ENCODE data around the gene AKIRIN2.

The AKIRIN2 gene

DNA sequence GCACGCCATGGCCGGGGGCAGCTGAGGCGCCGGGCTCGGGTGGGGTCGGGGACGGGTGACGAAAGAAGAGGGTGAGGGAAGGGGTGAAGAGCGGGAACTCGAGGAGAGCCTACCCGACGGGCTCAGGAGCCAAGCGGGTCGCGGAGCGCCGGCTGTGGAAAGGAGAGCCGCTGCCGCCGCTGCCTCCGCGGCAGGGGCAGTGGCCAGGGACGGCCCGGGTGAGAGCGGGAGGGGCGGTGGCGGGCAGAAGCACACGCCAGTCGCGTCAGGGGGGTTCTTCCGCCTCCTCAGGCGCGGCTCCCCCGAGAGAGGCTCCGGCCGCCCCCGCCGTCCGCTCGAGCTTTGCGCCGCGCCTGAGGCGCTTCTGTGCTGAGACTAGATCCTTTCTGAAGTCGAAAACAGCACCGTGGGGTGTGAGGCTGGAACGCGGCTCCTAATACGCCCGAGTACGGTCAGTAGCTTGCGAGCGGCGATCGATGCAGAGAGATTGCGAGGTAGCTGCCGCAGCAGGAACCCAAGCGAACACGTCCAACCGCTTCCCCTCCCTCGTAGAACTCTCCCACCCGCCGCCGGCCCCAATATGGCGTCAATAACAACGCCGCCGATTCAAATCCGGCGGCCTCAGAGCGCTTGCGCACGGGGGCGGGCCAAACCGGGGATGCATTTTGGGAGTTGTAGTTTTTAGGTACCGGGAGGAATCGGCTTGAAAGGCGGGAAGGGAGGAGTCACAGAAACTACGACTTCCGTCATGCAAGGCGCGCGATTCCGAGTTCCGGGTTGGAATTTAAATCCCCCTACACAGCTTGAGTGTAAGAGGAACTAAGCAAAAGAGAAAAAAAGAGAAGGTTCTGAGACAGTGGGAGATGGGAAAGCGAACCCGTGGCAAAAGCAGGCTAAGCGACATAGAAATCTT is at the start of gene AKIRIN2:
AKIRIN2 (minus strand) TSS at position 558 of the 913 bp plus-strand sequence; CDS start at position 9, 549 bp downstream.
- no peak for TF ChIP-seq EZH2phosphoT487 (IDR thresholded peaks at IDR 0.05; ENCODE audit: borderline replicate concordance)
- TF ChIP-seq, protein P1, sequence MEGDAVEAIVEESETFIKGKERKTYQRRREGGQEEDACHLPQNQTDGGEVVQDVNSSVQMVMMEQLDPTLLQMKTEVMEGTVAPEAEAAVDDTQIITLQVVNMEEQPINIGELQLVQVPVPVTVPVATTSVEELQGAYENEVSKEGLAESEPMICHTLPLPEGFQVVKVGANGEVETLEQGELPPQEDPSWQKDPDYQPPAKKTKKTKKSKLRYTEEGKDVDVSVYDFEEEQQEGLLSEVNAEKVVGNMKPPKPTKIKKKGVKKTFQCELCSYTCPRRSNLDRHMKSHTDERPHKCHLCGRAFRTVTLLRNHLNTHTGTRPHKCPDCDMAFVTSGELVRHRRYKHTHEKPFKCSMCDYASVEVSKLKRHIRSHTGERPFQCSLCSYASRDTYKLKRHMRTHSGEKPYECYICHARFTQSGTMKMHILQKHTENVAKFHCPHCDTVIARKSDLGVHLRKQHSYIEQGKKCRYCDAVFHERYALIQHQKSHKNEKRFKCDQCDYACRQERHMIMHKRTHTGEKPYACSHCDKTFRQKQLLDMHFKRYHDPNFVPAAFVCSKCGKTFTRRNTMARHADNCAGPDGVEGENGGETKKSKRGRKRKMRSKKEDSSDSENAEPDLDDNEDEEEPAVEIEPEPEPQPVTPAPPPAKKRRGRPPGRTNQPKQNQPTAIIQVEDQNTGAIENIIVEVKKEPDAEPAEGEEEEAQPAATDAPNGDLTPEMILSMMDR (conservative IDR thresholded peaks at IDR 0.05; ENCODE audit: low read length), result no peak
- Histone ChIP-seq H3K4me3 (ENCODE audit: low read length, poor library complexity, severe bottlenecking) (peak within 1 kb of the TSS; percentile 99), H3K27me3 (ENCODE audit: insufficient read depth, low read length, poor library complexity, severe bottlenecking) (peaks cover 12% of the 10 kb centered on the region), H3K9me3 (ENCODE audit: insufficient read depth, low read depth, low read length) (no peaks in the 10 kb centered on the region), H4K20me1 (ENCODE audit: insufficient read depth, low read length, poor library complexity, severe bottlenecking) (peaks cover 45% of the 10 kb centered on the region), H3F3A (ENCODE audit: low read depth) (no peaks in the 10 kb centered on the region), H3K79me2 (ENCODE audit: insufficient read depth, low read length) (peaks cover 50% of the 10 kb centered on the region), H3K36me3 (ENCODE audit: insufficient read depth, low read length) (no peaks in the 10 kb centered on the region; the same call in 1 of the 2 replicates), H3K9ac (ENCODE audit: low read depth, low read length, poor library complexity, severe bottlenecking) (peak within 1 kb of the TSS; percentile 98), H2AFZ (ENCODE audit: low read length) (peak within 1 kb of the TSS; percentile 95), H3K9me2 (replicated peaks; ENCODE audit: low read depth, low read length) (no peaks in the 10 kb centered on the region), H3K4me1 (ENCODE audit: insufficient read depth, low read length, poor library complexity, severe bottlenecking) (peaks cover 26% of the 10 kb centered on the region), H3K4me2 (ENCODE audit: low read depth, low read length, poor library complexity, severe bottlenecking) (peak within 1 kb of the TSS; percentile 94)

DNA sequence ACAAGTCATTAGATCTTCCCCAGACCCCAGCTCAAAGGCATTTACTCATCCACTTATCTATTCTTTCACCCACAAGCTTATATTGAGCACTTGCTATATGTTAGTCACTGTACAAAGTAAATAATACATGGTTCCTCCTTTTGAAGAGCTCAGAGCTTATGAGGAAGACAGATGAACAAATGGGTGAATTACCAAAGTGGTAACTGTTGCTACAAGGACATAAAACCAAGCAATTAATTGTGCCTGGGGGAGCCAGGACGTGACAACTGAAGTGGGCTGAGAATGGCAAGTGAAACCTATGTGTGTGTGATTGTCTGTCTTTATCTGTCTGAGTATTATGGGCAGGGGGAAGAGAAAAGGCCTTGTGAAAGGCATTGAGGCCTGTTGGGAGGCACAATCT is 45.6 kb upstream of the AKIRIN2 start:
- Histone ChIP-seq H3K79me2 (ENCODE audit: insufficient read depth, low read length) (no peaks in the 10 kb centered on the region), H3K9ac (ENCODE audit: low read depth, low read length, poor library complexity, severe bottlenecking) (no peak overlapping the region), H3K27me3 (ENCODE audit: insufficient read depth, low read length, poor library complexity, severe bottlenecking) (no peaks in the 10 kb centered on the region), H2AFZ (ENCODE audit: low read length) (no peak overlapping the region), H3K9me2 (replicated peaks; ENCODE audit: low read depth, low read length) (no peaks in the 10 kb centered on the region), H3F3A (ENCODE audit: low read depth) (no peaks in the 10 kb centered on the region), H3K36me3 (ENCODE audit: insufficient read depth, low read length) (no peaks in the 10 kb centered on the region), H3K4me1 (ENCODE audit: insufficient read depth, low read length, poor library complexity, severe bottlenecking) (no peaks in the 10 kb centered on the region), H3K9me3 (ENCODE audit: insufficient read depth, low read depth, low read length) (no peaks in the 10 kb centered on the region), H3K4me2 (ENCODE audit: low read depth, low read length, poor library complexity, severe bottlenecking) (no peak overlapping the region), H4K20me1 (ENCODE audit: insufficient read depth, low read length, poor library complexity, severe bottlenecking) (no peaks in the 10 kb centered on the region), H3K4me3 (ENCODE audit: low read length, poor library complexity, severe bottlenecking) (no peak overlapping the region)
- TF ChIP-seq, protein P1 (conservative IDR thresholded peaks at IDR 0.05; ENCODE audit: low read length), result no peak

DNA sequence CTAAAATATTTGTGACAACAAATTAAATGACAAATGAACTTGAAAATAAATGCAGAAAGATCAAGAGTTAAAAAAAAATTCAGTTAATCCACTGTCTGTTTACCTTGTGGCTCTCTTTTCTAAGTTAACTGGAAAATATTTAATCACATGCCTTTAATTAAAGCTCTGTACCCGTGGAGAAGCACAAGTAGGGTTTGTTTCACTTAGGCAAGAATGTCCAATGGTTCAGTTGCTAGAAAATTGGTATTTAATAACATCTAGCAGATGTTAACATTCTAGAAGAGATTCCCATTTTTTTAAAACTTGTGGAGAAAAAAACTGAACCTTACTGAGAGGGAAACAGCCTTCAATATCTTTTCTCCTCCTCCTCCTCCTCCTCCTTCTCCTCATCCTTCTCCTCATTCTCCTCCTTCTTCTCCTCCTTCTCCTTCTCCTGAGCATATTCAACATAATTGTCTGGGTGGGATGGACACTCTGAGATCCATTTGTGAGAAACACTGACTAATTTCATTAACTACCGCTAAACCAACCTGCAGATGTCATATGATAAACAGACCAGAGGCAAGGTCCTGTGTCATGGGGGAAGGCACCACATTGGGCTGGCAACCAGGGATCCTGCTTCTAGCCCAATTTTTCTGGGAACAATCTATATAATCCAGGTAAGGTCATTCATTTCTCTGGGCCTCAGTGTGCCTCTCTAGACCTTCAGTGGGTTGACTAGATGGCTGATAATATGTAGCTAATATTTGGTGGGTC is 44.1 kb upstream of the AKIRIN2 start:
- H3K4me2 ChIP-seq (ENCODE audit: low read depth, low read length, poor library complexity, severe bottlenecking), result no peak overlapping the region
- H2AFZ ChIP-seq (ENCODE audit: low read length), result no peak overlapping the region
- H3F3A ChIP-seq (ENCODE audit: low read depth), result no peaks in the 10 kb centered on the region
- H4K20me1 ChIP-seq (ENCODE audit: insufficient read depth, low read length, poor library complexity, severe bottlenecking), result no peaks in the 10 kb centered on the region
- H3K9me3 ChIP-seq (ENCODE audit: insufficient read depth, low read depth, low read length), result no peaks in the 10 kb centered on the region
- H3K27me3 ChIP-seq (ENCODE audit: insufficient read depth, low read length, poor library complexity, severe bottlenecking), result no peaks in the 10 kb centered on the region
- no peaks in the 10 kb centered on the region for H3K79me2 ChIP-seq (ENCODE audit: insufficient read depth, low read length)
- no peaks in the 10 kb centered on the region for H3K9me2 ChIP-seq (replicated peaks; ENCODE audit: low read depth, low read length)
- TF ChIP-seq, protein P1 (conservative IDR thresholded peaks at IDR 0.05; ENCODE audit: low read length), result no peak
- no peak for TF ChIP-seq EZH2phosphoT487 (IDR thresholded peaks at IDR 0.05; ENCODE audit: borderline replicate concordance)
- H3K36me3 ChIP-seq (ENCODE audit: insufficient read depth, low read length), result no peaks in the 10 kb centered on the region
- H3K9ac ChIP-seq (ENCODE audit: low read depth, low read length, poor library complexity, severe bottlenecking), result no peak overlapping the region
- no peaks in the 10 kb centered on the region for H3K4me1 ChIP-seq (ENCODE audit: insufficient read depth, low read length, poor library complexity, severe bottlenecking)
- H3K4me3 ChIP-seq (ENCODE audit: low read length, poor library complexity, severe bottlenecking), result no peak overlapping the region

All from Loucy (cell line).